ENCODE results near the gene SLC11A1. TPM values are rescaled to one million over a fixed set of nuclear protein-coding genes. Genes with fewer than 3 reads are reported as not detected.

SLC11A1 gene
- total RNA-seq, 1 experiment from 2014 or later, result 0.44 TPM

GRCh38 chr2:218402911-218403411 lies 20.9 kb downstream of the SLC11A1 start:
- Histone ChIP-seq H3K79me2 (ENCODE audit: low read depth) (peaks cover 29% of the 10 kb centered on the region), H3K36me3 (ENCODE audit: low read depth) (no peaks in the 10 kb centered on the region), H3K4me1 (replicated peaks; ENCODE audit: insufficient read depth) (peaks cover 20% of the 10 kb centered on the region), H3K9me3 (ENCODE audit: insufficient read depth, low read depth) (no peaks in the 10 kb centered on the region), H3K27ac (no peak overlapping the region), H3K4me2 (no peak overlapping the region), H3K9me2 (ENCODE audit: insufficient read depth) (no peaks in the 10 kb centered on the region), H2AFZ (no peak overlapping the region), H3K27me3 (ENCODE audit: insufficient read depth, low read depth) (no peaks in the 10 kb centered on the region), H3K4me3 (no peak overlapping the region), H3F3A (ENCODE audit: insufficient read depth, low read depth) (peaks cover 21% of the 10 kb centered on the region; the same call in 1 of the 2 replicates), H4K20me1 (ENCODE audit: insufficient read depth) (peaks cover 6% of the 10 kb centered on the region; the same call in 1 of the 2 replicates)
- TF ChIP-seq CTCF (conservative IDR thresholded peaks at IDR 0.05), result no peak
- TF ChIP-seq EZH2 (IDR thresholded peaks at IDR 0.05; ENCODE audit: low read depth), result no peak
- no peak for DNase-seq
- intact Hi-C loops (cut with micrococcal nuclease; ENCODE audit: unreplicated experiment), result no loop called here
- CTCF ChIA-PET, result no interaction called here
- POLR2A ChIA-PET (ENCODE audit: unreplicated experiment), result no interaction called here
- no TSS peak for BruUV-seq (replicated peaks)

DNA sequence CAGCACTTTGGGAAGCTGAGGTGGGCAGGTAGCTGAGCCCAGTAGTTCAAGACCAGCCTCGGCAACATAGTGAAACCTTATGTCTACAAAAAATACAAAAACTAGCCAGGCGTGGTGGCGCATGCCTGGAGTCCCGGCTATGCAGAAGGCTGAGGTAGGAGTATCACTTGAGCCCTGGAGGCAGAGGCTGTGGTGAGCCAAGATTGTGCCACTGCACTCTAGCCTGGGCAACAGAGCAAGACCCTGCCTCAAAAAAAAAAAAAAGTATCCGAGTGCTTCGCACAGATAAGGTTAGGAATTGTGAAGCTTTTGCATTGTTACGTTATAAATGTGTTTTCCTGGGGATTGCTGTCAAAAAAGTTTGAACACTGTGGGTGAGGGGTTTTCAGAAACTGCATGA lies 21.7 kb downstream of the SLC11A1 start:
- Histone ChIP-seq H3K79me2 (ENCODE audit: low read depth) (peaks cover 24% of the 10 kb centered on the region), H3K9me2 (ENCODE audit: insufficient read depth) (no peaks in the 10 kb centered on the region), H2AFZ (no peak overlapping the region), H4K20me1 (ENCODE audit: insufficient read depth) (peaks cover 6% of the 10 kb centered on the region; the same call in 1 of the 2 replicates), H3F3A (ENCODE audit: insufficient read depth, low read depth) (peaks cover 18% of the 10 kb centered on the region; the same call in 1 of the 2 replicates), H3K4me2 (no peak overlapping the region), H3K36me3 (ENCODE audit: low read depth) (no peaks in the 10 kb centered on the region), H3K27ac (no peak overlapping the region), H3K4me3 (no peak overlapping the region), H3K9me3 (ENCODE audit: insufficient read depth, low read depth) (no peaks in the 10 kb centered on the region), H3K4me1 (replicated peaks; ENCODE audit: insufficient read depth) (peaks cover 20% of the 10 kb centered on the region), H3K27me3 (ENCODE audit: insufficient read depth, low read depth) (no peaks in the 10 kb centered on the region)
- TF ChIP-seq CTCF (conservative IDR thresholded peaks at IDR 0.05) (no peak), EZH2 (IDR thresholded peaks at IDR 0.05; ENCODE audit: low read depth) (no peak)
- POLR2A ChIA-PET (ENCODE audit: unreplicated experiment), result interaction anchor here (0.6 kb wide), 1 partner anchor 81 kb away, joined by 4 read pairs; no protein-coding TSS in a partner anchor
- BruUV-seq (replicated peaks), result no TSS peak
- no peak for DNase-seq
- CTCF ChIA-PET, result interaction anchor here (0.6 kb wide), 2 partner anchors 8 to 27 kb away, joined by 4 to 7 read pairs; no protein-coding TSS in a partner anchor
- intact Hi-C loops (cut with micrococcal nuclease; ENCODE audit: unreplicated experiment), result no loop called here

DNA sequence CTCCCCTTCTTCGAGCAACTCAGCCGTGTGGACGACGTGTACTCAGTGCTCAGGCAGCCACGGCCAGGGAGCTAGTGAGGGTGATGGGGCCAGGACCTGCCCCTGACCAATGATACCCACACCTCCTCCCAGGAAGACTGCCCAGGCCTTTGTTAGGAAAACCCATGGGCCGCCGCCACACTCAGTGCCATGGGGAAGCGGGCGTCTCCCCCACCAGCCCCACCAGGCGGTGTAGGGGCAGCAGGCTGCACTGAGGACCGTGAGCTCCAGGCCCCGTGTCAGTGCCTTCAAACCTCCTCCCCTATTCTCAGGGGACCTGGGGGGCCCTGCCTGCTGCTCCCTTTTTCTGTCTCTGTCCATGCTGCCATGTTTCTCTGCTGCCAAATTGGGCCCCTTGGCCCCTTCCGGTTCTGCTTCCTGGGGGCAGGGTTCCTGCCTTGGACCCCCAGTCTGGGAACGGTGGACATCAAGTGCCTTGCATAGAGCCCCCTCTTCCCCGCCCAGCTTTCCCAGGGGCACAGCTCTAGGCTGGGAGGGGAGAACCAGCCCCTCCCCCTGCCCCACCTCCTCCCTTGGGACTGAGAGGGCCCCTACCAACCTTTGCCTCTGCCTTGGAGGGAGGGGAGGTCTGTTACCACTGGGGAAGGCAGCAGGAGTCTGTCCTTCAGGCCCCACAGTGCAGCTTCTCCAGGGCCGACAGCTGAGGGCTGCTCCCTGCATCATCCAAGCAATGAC lies 22.4 kb downstream of the SLC11A1 start:
- no peaks in the 10 kb centered on the region for H3K9me2 ChIP-seq (ENCODE audit: insufficient read depth)
- H3K4me1 ChIP-seq (replicated peaks; ENCODE audit: insufficient read depth), result peaks cover 20% of the 10 kb centered on the region
- H4K20me1 ChIP-seq (ENCODE audit: insufficient read depth), result peaks cover 6% of the 10 kb centered on the region; the same call in 1 of the 2 replicates
- no peak for DNase-seq
- POLR2A ChIA-PET (ENCODE audit: unreplicated experiment), result interaction anchor here (0.6 kb wide), 1 partner anchor 82 kb away, joined by 4 read pairs; no protein-coding TSS in a partner anchor
- CTCF ChIA-PET, result interaction anchor here (0.6 kb wide), 2 partner anchors 8 to 27 kb away, joined by 4 to 12 read pairs; no protein-coding TSS in a partner anchor
- TF ChIP-seq CTCF (conservative IDR thresholded peaks at IDR 0.05), result no peak
- no peak for TF ChIP-seq EZH2 (IDR thresholded peaks at IDR 0.05; ENCODE audit: low read depth)
- intact Hi-C loops (cut with micrococcal nuclease; ENCODE audit: unreplicated experiment), result no loop called here
- no peaks in the 10 kb centered on the region for H3K36me3 ChIP-seq (ENCODE audit: low read depth)
- no TSS peak for BruUV-seq (replicated peaks)
- no peak overlapping the region for H2AFZ ChIP-seq
- no peaks in the 10 kb centered on the region for H3K27me3 ChIP-seq (ENCODE audit: insufficient read depth, low read depth)
- H3K79me2 ChIP-seq (ENCODE audit: low read depth), result peaks cover 18% of the 10 kb centered on the region
- peaks cover 18% of the 10 kb centered on the region; the same call in 1 of the 2 replicates for H3F3A ChIP-seq (ENCODE audit: insufficient read depth, low read depth)
- H3K4me2 ChIP-seq, result no peak overlapping the region
- H3K9me3 ChIP-seq (ENCODE audit: insufficient read depth, low read depth), result no peaks in the 10 kb centered on the region
- no peak overlapping the region for H3K27ac ChIP-seq
- no peak overlapping the region for H3K4me3 ChIP-seq
